ENCODE measurements around the gene TMEM128. TPM values are rescaled to one million over a fixed set of nuclear protein-coding genes. Genes with fewer than 3 reads are reported as not detected.
"Not testable (repeated sequence)": the region's sequence is repeated elsewhere in the genome, so short reads cannot be mapped to it uniquely, and the experiment has no call there.

The TMEM128 gene
- total RNA-seq, 1 experiment from 2014 or later, result 10.1 TPM

DNA sequence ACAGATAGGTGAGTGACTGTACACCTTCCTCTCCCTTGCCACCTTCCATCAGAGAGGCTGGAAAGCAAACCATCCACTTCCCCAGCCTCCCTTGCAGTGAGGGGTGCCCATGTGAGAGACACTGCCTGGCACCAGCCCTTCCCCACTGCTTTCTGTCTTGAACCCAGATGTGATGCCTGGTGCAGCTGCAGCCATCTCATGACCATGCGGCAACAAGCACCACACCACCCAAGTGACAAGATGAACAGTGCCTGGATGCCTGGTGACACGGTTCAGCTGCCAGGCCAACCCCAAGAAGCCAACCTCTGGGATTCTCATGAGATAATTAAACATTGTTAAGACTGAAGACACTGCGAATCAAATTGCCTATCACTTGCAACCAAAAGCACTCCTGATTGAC lies 52.7 kb downstream of the TMEM128 start:
- Histone ChIP-seq H3K4me1 (ENCODE audit: insufficient read depth, low read length) (no peaks in the 10 kb centered on the region), H3K4me3 (ENCODE audit: low read length) (no peak overlapping the region), H3K9me2 (replicated peaks; ENCODE audit: low read length) (no peaks in the 10 kb centered on the region), H3F3A (ENCODE audit: low read length, unreplicated experiment) (no peaks in the 10 kb centered on the region), H4K20me1 (ENCODE audit: low read length) (no peaks in the 10 kb centered on the region), H3K9me3 (ENCODE audit: low read length) (no peaks in the 10 kb centered on the region), H3K79me2 (ENCODE audit: low read length) (no peaks in the 10 kb centered on the region), H2AFZ (ENCODE audit: low read length) (no peak overlapping the region), H3K27ac (ENCODE audit: low read length) (no peak overlapping the region), H3K36me3 (ENCODE audit: low read depth, low read length) (no peaks in the 10 kb centered on the region), H3K27me3 (ENCODE audit: low read length) (peaks cover 9% of the 10 kb centered on the region; the same call in 1 of the 2 replicates), H3K4me2 (ENCODE audit: low read length) (no peak overlapping the region), H3K9ac (ENCODE audit: low read length) (no peak overlapping the region)
- ChIA-PET POLR2A (ENCODE audit: unreplicated experiment) (no interaction called here), CTCF (no interaction called here)
- TF ChIP-seq, protein P1, sequence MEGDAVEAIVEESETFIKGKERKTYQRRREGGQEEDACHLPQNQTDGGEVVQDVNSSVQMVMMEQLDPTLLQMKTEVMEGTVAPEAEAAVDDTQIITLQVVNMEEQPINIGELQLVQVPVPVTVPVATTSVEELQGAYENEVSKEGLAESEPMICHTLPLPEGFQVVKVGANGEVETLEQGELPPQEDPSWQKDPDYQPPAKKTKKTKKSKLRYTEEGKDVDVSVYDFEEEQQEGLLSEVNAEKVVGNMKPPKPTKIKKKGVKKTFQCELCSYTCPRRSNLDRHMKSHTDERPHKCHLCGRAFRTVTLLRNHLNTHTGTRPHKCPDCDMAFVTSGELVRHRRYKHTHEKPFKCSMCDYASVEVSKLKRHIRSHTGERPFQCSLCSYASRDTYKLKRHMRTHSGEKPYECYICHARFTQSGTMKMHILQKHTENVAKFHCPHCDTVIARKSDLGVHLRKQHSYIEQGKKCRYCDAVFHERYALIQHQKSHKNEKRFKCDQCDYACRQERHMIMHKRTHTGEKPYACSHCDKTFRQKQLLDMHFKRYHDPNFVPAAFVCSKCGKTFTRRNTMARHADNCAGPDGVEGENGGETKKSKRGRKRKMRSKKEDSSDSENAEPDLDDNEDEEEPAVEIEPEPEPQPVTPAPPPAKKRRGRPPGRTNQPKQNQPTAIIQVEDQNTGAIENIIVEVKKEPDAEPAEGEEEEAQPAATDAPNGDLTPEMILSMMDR (conservative IDR thresholded peaks at IDR 0.05; ENCODE audit: low read depth, low read length), result no peak
- no peak for TF ChIP-seq EZH2phosphoT487 (IDR thresholded peaks at IDR 0.05; ENCODE audit: borderline replicate concordance, low read length)
- no peak for TF ChIP-seq EZH2 (IDR thresholded peaks at IDR 0.05; ENCODE audit: low read length, unreplicated experiment)
- ATAC-seq (no peak), DNase-seq (no peak)
- no TSS peak for BruUV-seq (replicated peaks)
- intact Hi-C loops (cut with micrococcal nuclease), result no loop called here

DNA sequence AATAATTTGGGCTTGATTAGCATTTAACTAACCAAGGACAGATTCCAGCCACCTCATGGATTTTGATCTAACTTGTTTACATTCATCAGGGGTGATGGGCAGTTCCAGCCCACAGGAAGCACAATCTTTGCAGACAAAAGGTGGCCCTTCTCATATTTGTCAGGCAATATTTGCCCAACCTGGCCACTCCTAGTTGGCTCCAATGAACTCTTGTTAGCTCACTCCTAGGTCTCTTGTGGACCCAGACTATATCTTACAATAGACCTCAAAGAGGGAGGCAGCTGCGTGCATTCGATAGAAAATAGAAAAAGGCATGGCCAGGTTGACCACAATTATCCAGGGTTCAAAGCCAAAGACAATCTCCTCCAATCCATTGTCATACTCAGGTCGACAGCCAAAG lies 59.5 kb downstream of the TMEM128 start:
- H3K9ac ChIP-seq (ENCODE audit: low read length); H3K4me2 ChIP-seq (ENCODE audit: low read length); H3K4me3 ChIP-seq (ENCODE audit: low read length); ATAC-seq; CTCF ChIA-PET; POLR2A ChIA-PET (ENCODE audit: unreplicated experiment); H3K4me1 ChIP-seq (ENCODE audit: insufficient read depth, low read length); H3K9me3 ChIP-seq (ENCODE audit: low read length); H3K79me2 ChIP-seq (ENCODE audit: low read length); H3K9me2 ChIP-seq (replicated peaks; ENCODE audit: low read length); DNase-seq; BruUV-seq (replicated peaks); H3F3A ChIP-seq (ENCODE audit: low read length, unreplicated experiment); intact Hi-C loops (cut with micrococcal nuclease); H2AFZ ChIP-seq (ENCODE audit: low read length); H3K27me3 ChIP-seq (ENCODE audit: low read length); H3K36me3 ChIP-seq (ENCODE audit: low read depth, low read length); H3K27ac ChIP-seq (ENCODE audit: low read length); H4K20me1 ChIP-seq (ENCODE audit: low read length): not testable (repeated sequence)

Other genes starting within 250 kb of the TMEM128 start
- not detected in 2 replicates for gene OTOP1, start 21.3 kb downstream of the TMEM128 start, total RNA-seq (2014; rRNA removed)
- gene LYAR, start 41.9 kb upstream of the TMEM128 start, total RNA-seq (2014; rRNA removed), result 37.5 and 41.3 TPM in 2 replicates
- 1.1 and 3.2 TPM in 2 replicates for gene ZBTB49, start 42.0 kb upstream of the TMEM128 start, total RNA-seq (2014; rRNA removed)
- gene NSG1, start 138.9 kb upstream of the TMEM128 start, total RNA-seq (2014; rRNA removed), result not detected in 2 replicates

Data from PC-3 (cell line).